Activated CD8-positive, alpha-beta memory T cell treated with anti-CD3 and anti-CD28 coated beads, Interleukin-2, amount 50 U/mL, for 24 hours (primary cell): ENCODE measurements around the gene PARM1.

Experiments used
- DNase-seq: peaks from one replicate; pipeline ENCODE4 v3.0.0-alpha.2; 2020; ENCODE audit errors: extremely low read depth

The PARM1 gene

GRCh38 chr4:74942251-74942917 lies 9.5 kb downstream of the PARM1 start:
- DNase-seq, result no peak

GRCh38 chr4:74942918-74943253 lies 10.0 kb downstream of the PARM1 start:
- no peak for DNase-seq

- DNase-seq, result no peak
These were observed 11.5 kb downstream of the PARM1 start for GRCh38 chr4:74944354-74944793.

GRCh38 chr4:74946196-74946595 lies 13.3 kb downstream of the PARM1 start:
- DNase-seq, result no peak

- no peak for DNase-seq
These were observed 14.9 kb downstream of the PARM1 start for GRCh38 chr4:74947798-74948197.

GRCh38 chr4:74948236-74948635 lies 15.3 kb downstream of the PARM1 start:
- no peak for DNase-seq

GRCh38 chr4:74950200-74950599 lies 17.3 kb downstream of the PARM1 start:
- DNase-seq, result no peak

- DNase-seq, result no peak
These were observed 18.0 kb downstream of the PARM1 start for GRCh38 chr4:74950882-74951281.

- DNase-seq, result no peak
These were observed 20.7 kb downstream of the PARM1 start for GRCh38 chr4:74953647-74954046.

GRCh38 chr4:74958881-74959280 lies 26.0 kb downstream of the PARM1 start:
- no peak for DNase-seq

- no peak for DNase-seq
These were observed 28.3 kb downstream of the PARM1 start for GRCh38 chr4:74961230-74961629.

- DNase-seq, result no peak
These were observed 29.7 kb downstream of the PARM1 start for GRCh38 chr4:74962584-74962983.

- no peak for DNase-seq
These were observed 31.4 kb downstream of the PARM1 start for GRCh38 chr4:74964311-74964710.

GRCh38 chr4:74967324-74967723 lies 34.4 kb downstream of the PARM1 start:
- no peak for DNase-seq

- no peak for DNase-seq
These were observed 35.7 kb downstream of the PARM1 start for GRCh38 chr4:74968456-74969164.

GRCh38 chr4:74969507-74970474 lies 36.9 kb downstream of the PARM1 start:
- DNase-seq, result no peak

- no peak for DNase-seq
These were observed 37.7 kb downstream of the PARM1 start for GRCh38 chr4:74970577-74970976.

GRCh38 chr4:74971862-74972261 lies 38.9 kb downstream of the PARM1 start:
- DNase-seq, result no peak

- DNase-seq, result no peak
These were observed 42.2 kb downstream of the PARM1 start for GRCh38 chr4:74975082-74975481.

GRCh38 chr4:74975848-74976824 lies 43.2 kb downstream of the PARM1 start:
- no peak for DNase-seq

GRCh38 chr4:74982546-74983252 lies 49.8 kb downstream of the PARM1 start:
- no peak for DNase-seq
